NCI-H1092 treated with DMSO at 0.1 percent for 48 hours (cell line): ENCODE measurements around the gene FOXG1.

ENCODE experiments used
- DNase-seq: peaks from one replicate; lab custom pipeline; 2025; lab: John Stamatoyannopoulos, UW

Gene FOXG1

DNA sequence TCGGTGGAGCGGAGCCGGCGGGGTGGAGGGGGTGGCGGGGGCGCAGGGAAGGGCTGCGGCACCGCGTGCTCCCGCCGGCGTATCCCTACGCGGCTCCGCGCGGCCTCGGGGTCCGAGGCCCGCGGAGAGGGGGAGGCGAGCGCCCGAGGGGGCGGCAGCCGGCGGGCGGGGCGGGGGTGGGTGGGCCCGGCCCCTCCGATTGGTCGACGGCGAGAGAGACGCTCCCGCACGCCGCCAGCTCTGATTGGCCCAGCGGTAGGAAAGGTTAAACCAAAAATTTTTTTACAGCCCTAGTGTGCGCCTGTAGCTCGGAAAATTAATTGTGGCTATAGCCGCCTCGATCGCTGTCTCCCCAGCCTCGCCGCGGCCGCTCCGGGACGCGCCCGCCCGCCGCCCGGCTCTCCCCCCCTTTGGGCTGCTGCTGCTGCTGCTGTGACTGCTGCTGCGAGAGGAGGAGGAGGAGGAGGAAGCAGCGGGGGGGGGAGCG, at the start of gene FOXG1:
Gene FOXG1 (plus strand): TSS at position 319 of the 487 bp plus-strand sequence. CDS start 493 bp downstream, outside the sequence.
- peak; percentile 99 for DNase-seq

DNA sequence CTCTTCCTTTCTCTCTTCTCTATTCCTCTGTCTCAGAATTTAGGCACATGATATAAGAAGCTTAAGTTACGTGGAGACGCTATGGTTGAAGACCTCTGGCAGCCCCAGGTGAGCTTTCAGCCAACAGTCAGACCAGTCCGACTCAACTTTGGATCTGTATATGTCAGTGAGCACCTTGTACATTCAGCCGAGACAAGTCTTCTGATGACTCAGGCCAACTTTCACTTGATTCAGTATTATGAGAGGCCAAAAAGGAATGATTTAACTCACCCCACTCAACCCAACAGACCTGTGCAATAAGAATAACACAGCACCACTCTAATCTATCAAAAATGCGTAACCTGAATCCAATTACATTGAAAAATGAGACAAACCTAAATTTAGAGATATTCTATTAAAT, 47.5 kb upstream of the FOXG1 start:
- DNase-seq, result no peak

GRCh38 chr14:28731358-28731757, 35.2 kb upstream of the FOXG1 start:
- DNase-seq, result no peak

GRCh38 chr14:28742171-28742846, 24.3 kb upstream of the FOXG1 start:
- no peak for DNase-seq

- DNase-seq, result no peak
These were observed 22.5 kb upstream of the FOXG1 start for GRCh38 chr14:28744126-28744525.

DNA sequence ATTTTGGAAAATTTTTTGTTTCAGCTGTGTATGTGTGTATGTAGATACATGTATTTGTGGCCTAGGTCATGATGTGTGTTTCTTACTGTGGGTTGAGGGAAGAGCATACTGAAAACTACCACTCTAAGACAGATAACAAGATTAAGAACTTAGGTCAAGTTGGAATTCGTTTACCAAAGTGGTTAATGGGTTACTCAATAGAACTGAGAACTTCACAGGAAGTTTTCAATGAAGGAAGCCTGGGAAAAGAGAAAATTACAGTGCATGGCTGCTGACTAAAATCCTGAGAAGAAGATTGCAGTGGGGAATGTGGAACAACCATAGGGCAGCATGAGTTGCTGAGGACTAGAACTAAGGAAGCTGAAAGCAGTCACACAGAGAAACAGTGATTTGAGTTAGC, 21.4 kb upstream of the FOXG1 start:
- DNase-seq, result no peak

- DNase-seq, result no peak
These were observed 20.3 kb upstream of the FOXG1 start for GRCh38 chr14:28746247-28746646.

GRCh38 chr14:28751467-28752058, 15.0 kb upstream of the FOXG1 start:
- no peak for DNase-seq

DNA sequence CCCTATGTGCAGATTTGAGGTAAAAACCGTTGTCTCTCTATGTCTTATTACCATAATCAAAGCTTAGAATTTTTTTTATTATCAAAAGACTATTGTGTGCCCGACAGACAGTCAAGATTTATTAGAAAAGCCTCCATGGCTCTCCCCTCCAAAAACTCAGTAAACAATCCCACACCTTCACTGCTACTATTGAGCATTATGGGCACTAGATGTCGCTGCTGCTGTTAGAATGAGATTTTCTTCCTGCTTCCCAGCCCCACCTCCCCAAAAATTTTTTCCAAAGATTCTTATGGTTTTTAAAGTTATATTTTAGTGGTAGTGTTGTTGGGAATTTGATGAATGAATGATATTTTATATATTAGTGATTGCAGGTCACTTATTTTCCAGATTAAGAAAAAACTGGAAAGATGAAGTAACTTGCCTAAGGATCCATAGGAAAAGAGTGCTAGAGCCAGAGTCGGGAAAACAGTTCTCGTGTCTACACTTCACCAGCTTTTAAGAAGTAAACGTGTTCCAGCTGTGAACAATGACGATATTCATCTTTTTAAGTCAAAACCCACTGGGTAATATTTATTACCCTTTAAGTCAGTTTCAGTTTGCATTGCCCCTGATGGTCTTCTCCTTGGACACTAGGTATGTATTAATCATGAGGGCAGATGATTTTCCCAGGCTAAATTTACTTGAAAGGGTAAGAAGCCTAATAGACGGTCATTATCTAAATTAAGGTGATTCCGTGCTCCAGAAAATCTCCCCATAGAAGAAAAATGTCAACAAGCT, 12.2 kb upstream of the FOXG1 start:
- no peak for DNase-seq

DNA sequence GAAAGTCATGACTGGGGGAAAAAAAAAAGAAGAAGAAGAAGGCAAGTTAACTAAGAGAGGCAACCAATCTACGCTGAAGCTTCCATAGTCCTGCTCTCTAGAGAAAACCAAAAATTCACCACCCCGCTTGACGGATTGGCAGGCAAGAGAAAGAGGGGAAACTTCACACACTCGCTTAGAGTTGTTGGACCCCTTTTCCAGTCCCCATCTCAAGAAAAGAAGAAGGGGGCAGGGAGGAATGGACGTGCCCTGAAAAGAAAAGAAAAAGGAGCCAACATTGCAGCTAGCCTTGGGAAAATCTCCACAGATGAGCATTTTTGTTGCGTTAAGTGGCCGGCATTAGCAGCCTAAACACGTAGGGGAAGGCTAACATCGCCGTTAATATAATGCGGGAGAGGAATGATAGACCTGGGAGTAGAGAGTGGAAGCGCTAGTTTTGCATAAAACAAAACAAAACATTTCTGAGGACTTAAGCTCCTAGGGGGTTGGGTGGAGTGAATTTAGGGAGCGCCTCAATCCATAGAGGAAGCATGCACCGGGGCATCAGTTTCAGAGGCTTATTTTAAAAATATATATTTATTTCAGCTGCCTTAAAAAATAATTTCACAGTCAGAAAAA, 11.3 kb upstream of the FOXG1 start:
- no peak for DNase-seq

- DNase-seq, result no peak
These were observed 10.7 kb upstream of the FOXG1 start for GRCh38 chr14:28755884-28756268.

DNA sequence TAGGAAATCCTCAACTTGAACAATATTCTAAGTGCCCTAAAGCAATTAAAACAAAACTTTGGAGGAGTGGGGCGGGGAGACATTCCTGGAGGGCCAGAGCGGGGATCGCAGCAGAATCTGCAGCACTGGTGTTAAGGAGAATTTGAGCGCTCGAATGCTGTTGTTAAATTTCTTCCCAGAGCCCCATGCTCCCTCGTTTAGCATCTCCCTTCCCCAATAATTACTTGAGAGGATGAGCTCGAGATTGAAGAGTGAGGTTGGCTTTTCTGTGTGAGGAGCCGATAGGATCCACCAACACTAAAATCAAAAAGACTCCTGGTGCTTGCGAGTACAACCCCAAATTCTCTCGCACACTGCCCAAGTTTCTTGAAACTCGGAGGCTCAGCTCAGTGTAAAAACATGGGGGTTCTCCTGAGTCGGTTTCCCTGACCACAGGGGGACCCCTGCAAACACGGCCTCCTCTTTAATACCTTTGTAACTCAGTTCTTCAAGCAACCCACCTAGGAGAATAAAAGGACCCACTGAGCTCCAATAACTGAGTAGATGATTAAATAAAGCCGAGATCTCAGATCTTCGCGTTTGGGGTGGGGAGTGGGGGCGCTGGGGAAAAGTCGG, 10.2 kb upstream of the FOXG1 start:
- DNase-seq, result no peak

- no peak for DNase-seq
These were observed 9.6 kb upstream of the FOXG1 start for GRCh38 chr14:28756884-28757570.

DNA sequence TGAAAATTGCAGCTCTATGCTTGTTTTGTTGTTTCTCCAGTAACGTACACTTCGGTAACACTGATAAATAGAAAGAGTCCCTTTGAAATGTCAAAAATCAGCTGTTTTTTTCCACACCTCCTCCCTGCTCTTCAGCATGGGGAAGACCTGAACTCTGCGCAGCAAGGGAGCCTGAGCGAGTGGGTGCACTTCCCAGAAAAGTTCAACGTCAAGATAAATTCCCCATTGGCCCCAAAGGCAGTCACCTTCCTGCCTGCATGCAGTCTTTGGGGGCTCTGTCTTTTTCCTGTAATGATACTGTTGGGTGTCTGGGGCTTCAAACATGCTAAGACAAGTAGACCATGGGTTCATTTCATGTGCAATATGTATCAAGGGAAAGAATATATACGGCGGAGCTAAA, 8.8 kb upstream of the FOXG1 start:
- DNase-seq, result no peak

DNA sequence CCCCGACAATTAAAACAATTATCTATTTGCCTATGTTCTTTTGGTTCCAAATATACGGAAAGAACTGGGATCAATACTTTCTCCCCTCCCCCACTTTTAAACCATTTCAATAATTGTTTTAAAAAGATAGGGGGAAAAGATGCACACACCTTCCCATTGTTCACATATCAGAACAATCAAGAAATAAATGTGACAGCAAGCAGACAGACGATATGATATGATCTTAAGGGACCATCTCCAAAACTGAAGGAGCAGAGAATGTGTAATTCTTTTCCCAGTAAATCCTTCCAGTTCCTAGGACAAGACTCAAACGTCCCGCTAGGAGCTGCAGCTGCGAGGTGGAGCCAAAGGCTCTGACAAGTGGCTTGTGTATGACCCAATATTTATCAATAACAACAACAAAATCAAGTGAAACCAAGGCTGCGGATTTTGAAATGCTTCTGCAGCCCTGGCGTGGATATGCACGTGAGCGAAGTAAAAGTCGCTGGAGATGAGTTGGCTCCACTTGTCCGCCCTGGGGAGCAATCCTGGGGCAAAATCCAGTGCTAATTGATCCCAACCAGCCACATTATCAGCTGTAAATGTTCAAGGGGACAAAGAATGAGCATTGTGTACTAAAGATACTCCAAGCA, 8.2 kb upstream of the FOXG1 start:
- no peak for DNase-seq

DNA sequence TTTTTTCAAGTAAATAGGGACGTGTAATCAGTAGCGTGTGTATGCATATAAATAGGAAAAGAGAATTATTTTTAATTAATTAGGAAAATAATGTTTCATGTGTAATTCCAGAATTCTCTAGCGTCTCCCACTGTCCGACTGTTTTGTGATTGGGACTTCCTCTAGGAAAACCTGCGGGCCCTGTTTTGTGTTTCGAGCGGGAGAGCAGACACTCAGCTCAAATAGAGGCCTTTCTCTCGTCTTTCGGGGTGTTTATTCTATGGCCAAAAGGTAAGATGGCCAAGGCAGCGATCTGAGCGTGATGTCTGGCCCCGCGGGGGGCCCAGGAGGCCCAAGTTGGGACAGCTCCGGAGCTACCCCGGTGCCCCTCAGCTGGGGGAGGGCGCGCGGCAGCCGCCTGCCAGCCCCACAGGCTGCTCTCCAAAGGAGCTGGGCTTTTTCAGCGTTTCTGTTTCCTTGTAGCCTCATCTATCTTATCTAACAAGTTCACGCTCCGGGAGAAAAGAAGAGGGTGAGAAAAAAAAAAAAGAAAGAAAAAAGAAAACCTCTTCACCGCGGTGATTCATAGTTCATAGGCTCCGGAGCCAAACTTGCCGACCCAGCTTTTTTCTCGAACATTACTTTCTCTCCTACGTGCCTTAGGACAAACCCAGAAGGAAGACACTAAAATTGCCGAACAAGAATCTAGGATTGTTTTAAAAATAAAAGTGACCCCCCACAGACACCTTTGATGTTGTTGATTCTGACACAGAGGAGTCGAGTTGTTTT, 7.5 kb upstream of the FOXG1 start:
- DNase-seq, result no peak

DNA sequence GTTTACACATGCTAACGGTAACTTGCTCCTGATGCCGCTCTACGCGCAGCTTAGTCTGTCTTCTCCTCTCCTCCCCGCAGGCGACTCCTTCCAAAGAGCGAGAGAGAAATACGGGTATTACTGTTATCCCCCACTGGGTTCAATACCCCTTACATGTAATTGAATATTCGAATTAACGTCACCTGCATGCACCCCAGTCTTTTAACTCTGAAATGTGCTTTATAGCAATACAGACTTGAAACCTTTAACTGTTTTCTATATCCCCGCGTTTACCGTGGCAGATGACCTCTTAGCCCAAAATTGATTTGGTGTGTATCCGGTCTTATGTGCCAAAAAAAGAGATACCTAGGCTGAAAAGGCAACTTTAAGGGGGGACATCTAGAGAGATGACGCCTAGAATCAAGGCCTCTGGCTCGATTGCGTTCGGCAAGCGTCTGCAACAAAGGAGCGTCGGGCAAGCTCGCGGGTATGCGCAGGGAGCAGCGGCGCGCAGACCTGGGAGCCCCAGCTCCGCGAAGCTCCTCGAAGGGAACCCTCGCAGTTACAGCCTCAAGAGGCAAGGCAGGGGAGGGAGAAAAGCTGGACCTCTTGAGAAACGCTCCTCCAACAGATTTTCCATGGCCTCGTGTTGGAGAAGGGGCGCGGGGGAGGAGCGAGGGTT, 6.8 kb upstream of the FOXG1 start:
- no peak for DNase-seq

- no peak for DNase-seq
These were observed 6.1 kb upstream of the FOXG1 start for GRCh38 chr14:28760431-28760996.
